IMR-90 (cell line): ENCODE results near the gene DUSP16. TPM values are rescaled to one million over a fixed set of nuclear protein-coding genes. Genes with fewer than 3 reads are reported as not detected.

ENCODE experiments used
- ATAC-seq: fragments of 200-7000 bp; cut with Tn5 transposase; 2 replicates; pipeline ENCODE4 v1.9.1; 2020; ENCODE audit warnings: low read depth, mild to moderate bottlenecking, moderate library complexity
- BruUV-seq: library from RNA; stranded (reverse); fragments of 400-500 nt; replicated peaks from 2 replicates; lab custom pipeline; 2021; lab: Mats Ljungman, UMichigan
- CTCF ChIA-PET: fragments of 300-600 bp; formaldehyde crosslinking; extraction: SDS; loops from one replicate; lab custom pipeline; 2021; ENCODE audit warnings: antibody characterized with exemption; lab: Yijun Ruan, JAX
- POLR2A ChIA-PET: fragments of 300-600 bp; sonication (Branson Sonifier 250); formaldehyde crosslinking; loops from one replicate; lab custom pipeline; 2022; ENCODE audit warnings: antibody characterized with exemption; ENCODE audit not compliant: unreplicated experiment; lab: Charles Lee
- DNase-seq: peaks from one replicate; pipeline ENCODE4 v3.0.0; 2013
- H2AFZ ChIP-seq: replicated peaks from 2 replicates; pipeline ENCODE3; 2013; ENCODE audit warnings: low read length, mild to moderate bottlenecking; ENCODE audit not compliant: poor library complexity
- H2AK5ac ChIP-seq: 2 replicates; pipeline ENCODE4 v1.6.1; 2013; ENCODE audit warnings: low read depth, low read length, inconsistent platforms
- H2AK9ac ChIP-seq: replicated peaks from 2 replicates; pipeline ENCODE3; 2013; ENCODE audit warnings: mild to moderate bottlenecking, low read depth, low read length, moderate library complexity; ENCODE audit not compliant: poor library complexity
- H2BK120ac ChIP-seq: 2 replicates; pipeline ENCODE4 v1.6.1; 2013; ENCODE audit warnings: low read depth, low read length, inconsistent platforms
- H2BK15ac ChIP-seq: 3 replicates; pipeline ENCODE4 v1.6.1; 2013; ENCODE audit warnings: low read depth, low read length, inconsistent platforms
- H2BK20ac ChIP-seq: 2 replicates; pipeline ENCODE4 v1.6.1; 2013; ENCODE audit warnings: low read depth, mild to moderate bottlenecking, inconsistent platforms, low read length, moderate library complexity
- H2BK5ac ChIP-seq: 2 replicates; pipeline ENCODE4 v1.6.1; 2013; ENCODE audit warnings: mild to moderate bottlenecking, low read depth, low read length, inconsistent platforms; ENCODE audit not compliant: poor library complexity, severe bottlenecking
- H3K14ac ChIP-seq: replicated peaks from 2 replicates; pipeline ENCODE4 v1.6.1; 2013; ENCODE audit warnings: low read depth, low read length, inconsistent platforms
- H3K18ac ChIP-seq: 2 replicates; pipeline ENCODE4 v1.6.1; 2013; ENCODE audit warnings: low read depth, low read length, control low read depth
- H3K23ac ChIP-seq: 2 replicates; pipeline ENCODE4 v1.6.1; 2013; ENCODE audit warnings: low read depth, low read length, inconsistent platforms
- H3K27ac ChIP-seq: 2 replicates; pipeline ENCODE4 v1.5.1; 2013; ENCODE audit warnings: mild to moderate bottlenecking, control low read depth, low read length; ENCODE audit not compliant: insufficient read depth
- H3K27me3 ChIP-seq: 2 replicates; pipeline ENCODE4 v1.6.1; 2013; ENCODE audit warnings: low read length; ENCODE audit not compliant: control insufficient read depth, insufficient read depth
- H3K36me3 ChIP-seq: 2 replicates; pipeline ENCODE4 v1.6.1; 2013; ENCODE audit warnings: low read length, mixed read lengths; ENCODE audit not compliant: control insufficient read depth, insufficient read depth
- H3K4ac ChIP-seq: 2 replicates; pipeline ENCODE4 v1.6.1; 2013; ENCODE audit warnings: low read depth, low read length, inconsistent platforms
- H3K4me1 ChIP-seq: 2 replicates; pipeline ENCODE4 v1.6.1; 2013; ENCODE audit warnings: low read length, mixed read lengths; ENCODE audit not compliant: control insufficient read depth, insufficient read depth
- H3K4me2 ChIP-seq: 2 replicates; pipeline ENCODE4 v1.6.1; 2013; ENCODE audit warnings: low read depth, mild to moderate bottlenecking, control low read depth, low read length, moderate library complexity
- H3K4me3 ChIP-seq: 2 replicates; pipeline ENCODE4 v1.5.1; 2013; ENCODE audit warnings: low read depth, mild to moderate bottlenecking, control low read depth, low read length, moderate library complexity; ENCODE audit not compliant: insufficient read depth
- H3K56ac ChIP-seq: 2 replicates; pipeline ENCODE4 v1.6.1; 2013; ENCODE audit warnings: low read length, inconsistent platforms; ENCODE audit not compliant: insufficient read depth; ENCODE audit errors: extremely low read depth
- H3K79me1 ChIP-seq, 2 experiments: 2 replicates each; pipeline ENCODE4 v1.6.1; 2013; ENCODE audit warnings: low read length in 2 of 2, inconsistent platforms in 1 of 2, low read depth in 1 of 2
- H3K9ac ChIP-seq: 2 replicates; pipeline ENCODE4 v1.6.1; 2013; ENCODE audit warnings: low read depth, low read length, control low read depth
- H3K9me1 ChIP-seq: 2 replicates; pipeline ENCODE4 v1.6.1; 2013; ENCODE audit warnings: low read length, inconsistent platforms; ENCODE audit not compliant: insufficient read depth
- H3K9me3 ChIP-seq: 2 replicates; pipeline ENCODE4 v1.6.1; 2013; ENCODE audit warnings: low read length; ENCODE audit not compliant: control insufficient read depth, insufficient read depth
- H4K20me1 ChIP-seq: 2 replicates; pipeline ENCODE4 v1.6.1; 2013; ENCODE audit warnings: low read length, inconsistent platforms; ENCODE audit not compliant: insufficient read depth
- H4K5ac ChIP-seq: 2 replicates; pipeline ENCODE4 v1.6.1; 2013; ENCODE audit warnings: mild to moderate bottlenecking, low read depth, low read length, control low read depth
- H4K8ac ChIP-seq, 2 experiments: 2 replicates each; pipeline ENCODE4 v1.6.1; 2013; ENCODE audit warnings: low read depth in 2 of 2, low read length in 2 of 2, control low read depth in 1 of 2, inconsistent platforms in 1 of 2
- H4K91ac ChIP-seq: 2 replicates; pipeline ENCODE4 v1.6.1; 2013; ENCODE audit warnings: low read depth, low read length, inconsistent platforms; ENCODE audit not compliant: insufficient read depth
- BHLHE40 ChIP-seq: fragments of 150-350 bp; IDR thresholded peaks from 2 replicates; pipeline ENCODE4 v1.6.1; 2016; ENCODE audit warnings: mild to moderate bottlenecking, low read depth, low read length
- CEBPB ChIP-seq: IDR thresholded peaks from 2 replicates; pipeline ENCODE4 v1.6.1; 2012; ENCODE audit warnings: low read depth, low read length, improper control_type of control experiment
- CHD1 ChIP-seq: IDR thresholded peaks from 2 replicates; pipeline ENCODE4 v1.6.1; 2012; ENCODE audit warnings: low read depth, low read length, improper control_type of control experiment
- CTCF ChIP-seq: conservative IDR thresholded peaks from 2 replicates; pipeline ENCODE4 v1.5.1; 2012; ENCODE audit warnings: mild to moderate bottlenecking, low read depth, low read length, improper control_type of control experiment
- FOS ChIP-seq: fragments of 150-350 bp; IDR thresholded peaks from 2 replicates; pipeline ENCODE4 v1.6.1; 2016; ENCODE audit warnings: low read depth, low read length
- MAFK ChIP-seq: IDR thresholded peaks from 2 replicates; pipeline ENCODE4 v1.6.1; 2012; ENCODE audit warnings: low read depth, low read length, improper control_type of control experiment
- MAZ ChIP-seq: IDR thresholded peaks from 2 replicates; pipeline ENCODE4 v1.6.1; 2012; ENCODE audit warnings: low read depth, mild to moderate bottlenecking, low read length, improper control_type of control experiment, moderate library complexity, borderline replicate concordance
- MXI1 ChIP-seq: IDR thresholded peaks from 2 replicates; pipeline ENCODE4 v1.6.1; 2012; ENCODE audit warnings: low read depth, mild to moderate bottlenecking, low read length, moderate library complexity, borderline replicate concordance
- NFE2L2 ChIP-seq: fragments of 150-350 bp; IDR thresholded peaks from 2 replicates; pipeline ENCODE4 v1.6.1; 2016; ENCODE audit warnings: low read depth, mild to moderate bottlenecking, low read length
- POLR2A ChIP-seq: IDR thresholded peaks from 2 replicates; pipeline ENCODE4 v1.6.1; 2012; ENCODE audit warnings: mild to moderate bottlenecking, low read depth, low read length
- RAD21 ChIP-seq: IDR thresholded peaks from 2 replicates; pipeline ENCODE4 v1.6.1; 2012; ENCODE audit warnings: low read length, improper control_type of control experiment
- RCOR1 ChIP-seq: IDR thresholded peaks from 2 replicates; pipeline ENCODE4 v1.6.1; 2012; ENCODE audit warnings: mild to moderate bottlenecking, low read length, improper control_type of control experiment; ENCODE audit not compliant: insufficient replicate concordance
- RFX5 ChIP-seq: IDR thresholded peaks from 2 replicates; pipeline ENCODE4 v1.8.0; 2012; ENCODE audit warnings: low read depth, mild to moderate bottlenecking, low read length, moderate library complexity
- SMC3 ChIP-seq: fragments of 150-350 bp; IDR thresholded peaks from 2 replicates; pipeline ENCODE4 v1.6.1; 2016; ENCODE audit warnings: low read depth, mild to moderate bottlenecking, antibody characterized with exemption, low read length, moderate library complexity
- USF2 ChIP-seq: fragments of 150-350 bp; IDR thresholded peaks from 2 replicates; pipeline ENCODE4 v1.6.1; 2017; ENCODE audit warnings: mild to moderate bottlenecking, antibody characterized with exemption, low read length, low read depth
- WGBS, 2 experiments: methylation state at CpG; one replicate each; pipeline versions ENCODE4 v1.1.5 to v1.1.7; 2013; ENCODE audit warnings: missing lambda C conversion rate in 2 of 2; ENCODE audit not compliant: insufficient read length in 1 of 2; ENCODE audit errors: extremely low coverage in 2 of 2; 5-methylcytosine and 5-hydroxymethylcytosine counted together
- dilution Hi-C: fragments of 300-500 bp; cut with HindIII; formaldehyde crosslinking; loops from one replicate; pipeline ENCODE4 v1.14.3; 2018; ENCODE audit warnings: low sequenced_read_pairs; ENCODE audit not compliant: unreplicated experiment
- in situ Hi-C: fragments of 300-500 bp; cut with MboI; formaldehyde crosslinking; loops from 3 replicates; pipeline ENCODE4 v1.14.3; 2019; ENCODE audit warnings: low sequenced_read_pairs, inconsistent platforms, mixed read lengths
- intact Hi-C: fragments of 100-400 bp; cut with micrococcal nuclease; formaldehyde crosslinking; loops from 2 replicates; pipeline ENCODE4 v1.10.0; 2022
- polyA plus RNA-seq, 3 experiments: library from polyadenylated mRNA; depleted of rRNA; stranded (reverse); fragments of >200 nt; gene quantifications; 2 replicates each; pipeline ENCODE4 v1.2.3, GENCODE V29; 2012; ENCODE audit warnings: low replicate concordance in 1 of 3
- total RNA-seq: library from RNA; depleted of rRNA; stranded (reverse); fragments of >200 nt; gene quantifications from 2 replicates; pipeline ENCODE4 v1.2.3, GENCODE V29; 2012
- TF ChIP-seq, protein P1 (sequence below): fragments of 150-350 bp; IDR thresholded peaks from 2 replicates; pipeline ENCODE4 v1.6.1; 2016; ENCODE audit warnings: low read depth, mild to moderate bottlenecking, low read length, moderate library complexity, borderline replicate concordance

DUSP16 gene
- total and polyA plus RNA-seq, 2 of the 4 experiments (the other 2 are of a cell fraction), result 4.7 to 10.0 TPM

DNA sequence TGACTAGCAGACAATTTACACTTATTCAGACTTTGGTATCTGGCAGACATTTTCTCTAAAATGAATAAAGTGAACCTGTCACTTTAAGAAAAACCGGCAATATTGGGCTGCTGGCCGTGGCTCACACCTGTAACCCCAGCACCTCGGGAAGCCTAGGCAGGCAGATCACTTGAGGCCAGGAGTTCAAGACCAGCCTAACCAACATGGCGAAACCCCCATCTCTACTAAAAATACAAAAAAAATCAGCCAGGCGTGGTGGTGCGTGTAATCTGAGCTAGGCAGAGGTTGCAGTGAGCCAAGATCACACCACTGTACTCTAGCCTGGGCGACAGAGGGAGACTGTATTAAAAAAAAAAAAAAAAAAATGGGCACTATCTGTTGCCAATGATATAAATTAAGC lies 11.5 kb downstream of the DUSP16 start:
- TF ChIP-seq BHLHE40 (no peak), SMC3 (no peak), RCOR1 (no peak), MAFK (no peak), USF2 (no peak), CTCF (no peak), MXI1 (no peak), CEBPB (no peak), MAZ (no peak), RFX5 (no peak), POLR2A (no peak), RAD21 (no peak), NFE2L2 (no peak), CHD1 (no peak), FOS (no peak)
- TF ChIP-seq, protein P1, sequence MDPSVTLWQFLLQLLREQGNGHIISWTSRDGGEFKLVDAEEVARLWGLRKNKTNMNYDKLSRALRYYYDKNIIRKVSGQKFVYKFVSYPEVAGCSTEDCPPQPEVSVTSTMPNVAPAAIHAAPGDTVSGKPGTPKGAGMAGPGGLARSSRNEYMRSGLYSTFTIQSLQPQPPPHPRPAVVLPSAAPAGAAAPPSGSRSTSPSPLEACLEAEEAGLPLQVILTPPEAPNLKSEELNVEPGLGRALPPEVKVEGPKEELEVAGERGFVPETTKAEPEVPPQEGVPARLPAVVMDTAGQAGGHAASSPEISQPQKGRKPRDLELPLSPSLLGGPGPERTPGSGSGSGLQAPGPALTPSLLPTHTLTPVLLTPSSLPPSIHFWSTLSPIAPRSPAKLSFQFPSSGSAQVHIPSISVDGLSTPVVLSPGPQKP, result no peak
- in situ Hi-C loops (no loop called here), intact Hi-C loops (no loop called here), dilution Hi-C loops (no loop called here)
- WGBS, 2 experiments, result 83% methylated on average over 1 of the region's 7 CpGs; no CpG with 5 or more reads in 1 of the 2 experiments
- H3K23ac ChIP-seq, result no peak overlapping the region
- ChIA-PET CTCF (no interaction called here), POLR2A (no interaction called here)
- no peak overlapping the region for H3K14ac ChIP-seq
- no peak overlapping the region for H3K27ac ChIP-seq
- H2AFZ ChIP-seq, result no peak overlapping the region
- DNase-seq (no peak), ATAC-seq (no peak)
- no peak overlapping the region for H4K5ac ChIP-seq
- no peak overlapping the region for H3K4me3 ChIP-seq
- H3K9me1 ChIP-seq, result peaks cover 2% of the 10 kb centered on the region; the same call in 1 of the 2 replicates
- H3K18ac ChIP-seq, result no peak overlapping the region
- H2BK15ac ChIP-seq, result no peak overlapping the region
- no peaks in the 10 kb centered on the region for H3K9me3 ChIP-seq
- no peaks in the 10 kb centered on the region for H3K27me3 ChIP-seq
- H3K4me1 ChIP-seq, result peaks cover 2% of the 10 kb centered on the region; the same call in 1 of the 2 replicates
- H4K91ac ChIP-seq, result no peak overlapping the region
- no peak overlapping the region for H3K4ac ChIP-seq
- H2BK5ac ChIP-seq, result no peak overlapping the region
- H3K4me2 ChIP-seq, result no peak overlapping the region
- peaks cover 3% of the 10 kb centered on the region; the same call in 1 of the 2 replicates for H4K20me1 ChIP-seq
- H4K8ac ChIP-seq, result no peak overlapping the region
- H3K36me3 ChIP-seq, result 0 out of 2 replicates have a peak, but pooled peaks cover 2% of the 10 kb centered on the region
- no peak overlapping the region for H2BK20ac ChIP-seq
- H3K9ac ChIP-seq, result no peak overlapping the region
- no peak overlapping the region for H2AK5ac ChIP-seq
- H3K56ac ChIP-seq, result no peak overlapping the region
- no peak overlapping the region for H2AK9ac ChIP-seq
- H2BK120ac ChIP-seq, result no peak overlapping the region
- H3K79me1 ChIP-seq, result peaks cover 14 to 17% of the 10 kb centered on the region in 2 experiments; a peak in 3 of 4 replicates
- BruUV-seq, result no TSS peak
